ENCODE data around the gene TM7SF2. TPM values are rescaled to one million over a fixed set of nuclear protein-coding genes. Genes with fewer than 3 reads are reported as not detected.

TM7SF2 gene
- total RNA-seq, 1 experiment from 2014 or later, result 73.8 TPM

DNA sequence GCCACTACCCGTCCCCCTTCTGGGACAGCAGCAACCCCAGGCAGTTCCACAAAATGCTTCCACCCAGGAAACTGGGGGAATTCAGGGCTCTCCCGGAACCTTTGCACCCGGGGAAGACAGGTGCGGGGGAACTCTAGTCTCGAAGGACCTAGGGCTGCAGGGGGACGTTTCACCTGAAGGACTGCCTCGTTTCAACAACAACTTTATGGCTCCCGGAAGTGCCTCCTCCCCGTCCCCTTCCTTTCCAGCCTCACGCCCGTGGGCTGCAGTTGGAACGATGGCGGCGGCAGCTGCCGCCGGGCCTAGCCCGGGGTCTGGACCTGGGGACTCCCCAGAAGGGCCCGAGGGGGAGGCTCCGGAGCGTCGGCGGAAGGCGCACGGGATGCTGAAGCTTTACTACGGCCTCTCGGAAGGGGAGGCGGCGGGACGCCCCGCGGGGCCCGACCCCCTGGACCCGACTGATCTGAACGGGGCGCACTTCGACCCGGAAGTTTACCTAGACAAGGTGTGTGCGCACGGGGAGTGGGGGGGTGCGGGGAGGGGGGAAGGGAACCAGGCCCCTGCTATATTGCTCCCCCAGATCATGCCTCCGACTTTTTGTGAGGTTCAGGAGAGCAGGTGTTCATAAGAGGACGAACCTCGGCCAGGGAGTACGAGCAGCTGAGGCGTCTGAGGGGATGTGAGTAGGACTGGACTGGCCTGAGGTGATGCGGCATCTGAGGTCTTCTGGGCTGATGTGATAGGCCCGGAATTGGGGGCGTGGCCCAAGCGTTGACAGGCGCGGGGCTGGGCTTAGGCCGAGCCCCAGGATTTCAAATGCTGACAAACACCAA lies 15.5 kb upstream of the TM7SF2 start, which contains the start of gene VPS51:
Gene VPS51 (plus strand): TSS at position 241 of the 833 bp plus-strand sequence. CDS start 37 bp downstream, at position 278.
- H3K36me3 ChIP-seq (ENCODE audit: control insufficient read depth, insufficient read depth, low read length), result 0 out of 2 replicates have a peak, but pooled peaks cover 2% of the 10 kb centered on the region
- CTCF ChIA-PET, result interaction anchor here (0.7 to 2.6 kb wide), 4 partner anchors 14 to 311 kb away, joined by 4 to 10 read pairs (median 8); partner anchors contain the start of genes TM7SF2 and ZNHIT2
- peaks cover 14% of the 10 kb centered on the region for H3K36me3 Mint-ChIP-seq (ENCODE audit: insufficient read depth, unreplicated experiment)
- H3K4me1 Mint-ChIP-seq (ENCODE audit: low read depth, unreplicated experiment), result peaks cover 12% of the 10 kb centered on the region
- H3K9me3 Mint-ChIP-seq (ENCODE audit: unreplicated experiment), result no peaks in the 10 kb centered on the region
- POLR2A ChIA-PET, result interaction anchor here (0.5 to 0.9 kb wide), 3 partner anchors 16 to 80 kb away, joined by 3 to 5 read pairs (median 4); partner anchors contain the start of gene TM7SF2
- no peaks in the 10 kb centered on the region for H3K27me3 Mint-ChIP-seq (ENCODE audit: insufficient read depth, unreplicated experiment)
- H3K4me1 ChIP-seq, result peaks cover 10% of the 10 kb centered on the region
- H3K9me3 ChIP-seq, result no peaks in the 10 kb centered on the region
- intact Hi-C loops (cut with micrococcal nuclease; ENCODE audit: unreplicated experiment), result loop anchor here (1.0 kb wide), 2 partner anchors 14 to 21 kb away; partner anchors contain the start of gene ZNHIT2
- TF ChIP-seq, protein P1, sequence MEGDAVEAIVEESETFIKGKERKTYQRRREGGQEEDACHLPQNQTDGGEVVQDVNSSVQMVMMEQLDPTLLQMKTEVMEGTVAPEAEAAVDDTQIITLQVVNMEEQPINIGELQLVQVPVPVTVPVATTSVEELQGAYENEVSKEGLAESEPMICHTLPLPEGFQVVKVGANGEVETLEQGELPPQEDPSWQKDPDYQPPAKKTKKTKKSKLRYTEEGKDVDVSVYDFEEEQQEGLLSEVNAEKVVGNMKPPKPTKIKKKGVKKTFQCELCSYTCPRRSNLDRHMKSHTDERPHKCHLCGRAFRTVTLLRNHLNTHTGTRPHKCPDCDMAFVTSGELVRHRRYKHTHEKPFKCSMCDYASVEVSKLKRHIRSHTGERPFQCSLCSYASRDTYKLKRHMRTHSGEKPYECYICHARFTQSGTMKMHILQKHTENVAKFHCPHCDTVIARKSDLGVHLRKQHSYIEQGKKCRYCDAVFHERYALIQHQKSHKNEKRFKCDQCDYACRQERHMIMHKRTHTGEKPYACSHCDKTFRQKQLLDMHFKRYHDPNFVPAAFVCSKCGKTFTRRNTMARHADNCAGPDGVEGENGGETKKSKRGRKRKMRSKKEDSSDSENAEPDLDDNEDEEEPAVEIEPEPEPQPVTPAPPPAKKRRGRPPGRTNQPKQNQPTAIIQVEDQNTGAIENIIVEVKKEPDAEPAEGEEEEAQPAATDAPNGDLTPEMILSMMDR (IDR thresholded peaks at IDR 0.05; ENCODE audit: insufficient read depth in 1 of 2, low read depth in 1 of 2, low read length in 1 of 2, severe bottlenecking in 1 of 2, unreplicated experiment in 1 of 2), result no peak
- TSS peak; percentile 89 for BruUV-seq (replicated peaks)
- H3K27ac Mint-ChIP-seq (ENCODE audit: unreplicated experiment), result peak within 1 kb of the TSS; percentile 90
- peak within 1 kb of the TSS; percentile 56 for H3K4me3 ChIP-seq (ENCODE audit: low read depth, low read length)
- H3K27me3 ChIP-seq (replicated peaks; ENCODE audit: control insufficient read depth, insufficient read depth, low read length), result no peaks in the 10 kb centered on the region
- peak within 1 kb of the TSS; percentile 86 for H3K4me3 Mint-ChIP-seq (ENCODE audit: unreplicated experiment)
- peak; percentile 92 to 93 for DNase-seq

DNA sequence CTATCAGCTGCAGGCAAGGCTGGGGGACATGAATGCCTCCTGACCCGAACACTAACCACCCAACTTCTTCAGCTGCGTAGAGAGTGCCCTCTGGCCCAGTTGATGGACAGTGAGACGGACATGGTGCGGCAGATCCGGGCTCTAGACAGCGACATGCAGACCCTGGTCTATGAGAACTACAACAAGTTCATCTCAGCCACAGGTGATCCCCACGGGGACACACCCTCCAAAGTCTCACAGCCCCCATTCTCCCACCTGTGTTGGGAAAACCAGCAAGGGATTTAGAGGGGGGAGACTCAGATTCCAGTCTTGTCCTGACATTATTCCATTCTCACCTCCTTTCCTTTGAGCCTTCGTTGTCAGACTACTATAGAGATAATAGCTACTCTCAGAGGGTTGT lies 14.7 kb upstream of the TM7SF2 start:
- no peaks in the 10 kb centered on the region for H3K9me3 ChIP-seq
- no peaks in the 10 kb centered on the region for H3K9me3 Mint-ChIP-seq (ENCODE audit: unreplicated experiment)
- intact Hi-C loops (cut with micrococcal nuclease; ENCODE audit: unreplicated experiment), result loop anchor here (1.0 kb wide), 2 partner anchors 13 to 20 kb away; partner anchors contain the start of gene ZNHIT2
- TF ChIP-seq, protein P1 (IDR thresholded peaks at IDR 0.05; ENCODE audit: insufficient read depth in 1 of 2, low read depth in 1 of 2, low read length in 1 of 2, severe bottlenecking in 1 of 2, unreplicated experiment in 1 of 2), result no peak
- H3K4me1 ChIP-seq, result peaks cover 10% of the 10 kb centered on the region
- no peaks in the 10 kb centered on the region for H3K27me3 Mint-ChIP-seq (ENCODE audit: insufficient read depth, unreplicated experiment)
- H3K36me3 ChIP-seq (ENCODE audit: control insufficient read depth, insufficient read depth, low read length), result 0 out of 2 replicates have a peak, but pooled peaks cover 2% of the 10 kb centered on the region
- peak overlapping the region; percentile 56 for H3K4me3 ChIP-seq (ENCODE audit: low read depth, low read length)
- CTCF ChIA-PET, result interaction anchor here (0.9 to 2.6 kb wide), 3 partner anchors 13 to 21 kb away, joined by 4 to 10 read pairs (median 9); partner anchors contain the start of genes TM7SF2 and ZNHIT2
- BruUV-seq (replicated peaks), result TSS peak; percentile 50
- no peaks in the 10 kb centered on the region for H3K27me3 ChIP-seq (replicated peaks; ENCODE audit: control insufficient read depth, insufficient read depth, low read length)
- no peak for DNase-seq
- peaks cover 12% of the 10 kb centered on the region for H3K4me1 Mint-ChIP-seq (ENCODE audit: low read depth, unreplicated experiment)
- peaks cover 14% of the 10 kb centered on the region for H3K36me3 Mint-ChIP-seq (ENCODE audit: insufficient read depth, unreplicated experiment)
- POLR2A ChIA-PET, result interaction anchor here (0.5 to 0.9 kb wide), 2 partner anchors 19 to 81 kb away, joined by 3 to 4 read pairs; no protein-coding TSS in a partner anchor
- peak overlapping the region; percentile 86 for H3K4me3 Mint-ChIP-seq (ENCODE audit: unreplicated experiment)
- H3K27ac Mint-ChIP-seq (ENCODE audit: unreplicated experiment), result peak overlapping the region; percentile 90

DNA sequence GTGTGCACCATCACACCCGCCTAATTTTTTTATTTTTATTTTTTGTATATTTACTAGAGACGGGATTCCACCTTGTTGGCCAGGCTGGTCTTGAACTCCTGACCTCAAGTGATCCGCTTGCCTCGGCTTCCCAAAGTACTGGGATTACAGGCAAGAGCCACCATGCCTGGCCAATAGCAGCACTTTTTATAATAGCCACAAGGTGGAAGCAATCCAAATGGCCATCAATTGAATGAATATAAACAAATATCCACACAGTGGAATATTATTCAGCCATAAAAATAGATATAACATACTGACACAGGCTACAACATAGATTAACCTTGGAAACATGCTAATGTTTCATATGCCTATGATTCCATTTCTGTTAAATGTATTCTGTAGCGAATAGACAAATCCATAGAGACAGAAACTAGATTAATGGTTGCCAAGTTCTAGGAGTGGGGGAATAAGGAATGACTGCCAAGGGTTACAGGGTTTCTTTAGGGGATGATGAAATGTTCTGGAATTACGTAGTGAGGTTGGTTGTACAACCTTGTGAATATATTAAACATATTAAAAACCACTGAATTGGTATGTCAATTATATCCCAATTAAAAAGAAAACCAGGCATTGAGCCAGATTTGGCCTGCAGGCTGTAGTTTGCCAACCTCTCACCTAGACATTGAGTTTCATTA lies 10.9 kb upstream of the TM7SF2 start:
- CTCF ChIA-PET, result interaction anchor here (1.2 kb wide), 1 partner anchor 10 kb away, joined by 5 read pairs; the partner anchor contains the start of gene TM7SF2
- no peaks in the 10 kb centered on the region for H3K9me3 Mint-ChIP-seq (ENCODE audit: unreplicated experiment)
- intact Hi-C loops (cut with micrococcal nuclease; ENCODE audit: unreplicated experiment), result no loop called here
- Histone ChIP-seq H3K4me1 (peaks cover 7% of the 10 kb centered on the region), H3K27me3 (replicated peaks; ENCODE audit: control insufficient read depth, insufficient read depth, low read length) (no peaks in the 10 kb centered on the region), H3K9me3 (no peaks in the 10 kb centered on the region), H3K4me3 (ENCODE audit: low read depth, low read length) (no peak overlapping the region), H3K36me3 (ENCODE audit: control insufficient read depth, insufficient read depth, low read length) (peaks cover 2% of the 10 kb centered on the region; the same call in 1 of the 2 replicates)
- TF ChIP-seq, protein P1 (IDR thresholded peaks at IDR 0.05; ENCODE audit: insufficient read depth in 1 of 2, low read depth in 1 of 2, low read length in 1 of 2, severe bottlenecking in 1 of 2, unreplicated experiment in 1 of 2), result no peak
- peaks cover 31% of the 10 kb centered on the region for H3K36me3 Mint-ChIP-seq (ENCODE audit: insufficient read depth, unreplicated experiment)
- POLR2A ChIA-PET, result interaction anchor here (0.8 kb wide), 1 partner anchor 11 kb away, joined by 3 read pairs; no protein-coding TSS in a partner anchor
- no peak overlapping the region for H3K27ac Mint-ChIP-seq (ENCODE audit: unreplicated experiment)
- peaks cover 9% of the 10 kb centered on the region for H3K4me1 Mint-ChIP-seq (ENCODE audit: low read depth, unreplicated experiment)
- DNase-seq, result no peak
- no peak overlapping the region for H3K4me3 Mint-ChIP-seq (ENCODE audit: unreplicated experiment)
- H3K27me3 Mint-ChIP-seq (ENCODE audit: insufficient read depth, unreplicated experiment), result no peaks in the 10 kb centered on the region
- no TSS peak for BruUV-seq (replicated peaks)

Measured in Caco-2 (cell line).